HUES6 (cell line): Measurements from ENCODE around the gene MINDY3.
"Not testable (repeated sequence)": the region's sequence is repeated elsewhere in the genome, so short reads cannot be mapped to it uniquely, and the experiment has no call there.

Experiments used
- H3K27ac ChIP-seq: 2 replicates; pipeline ENCODE4 v1.7.0; 2013; ENCODE audit warnings: low read depth, mild to moderate bottlenecking, low read length, inconsistent platforms
- H3K27me3 ChIP-seq: 2 replicates; pipeline ENCODE4 v1.6.1; 2013; ENCODE audit warnings: low read length; ENCODE audit not compliant: control insufficient read depth, insufficient read depth
- H3K36me3 ChIP-seq: 2 replicates; pipeline ENCODE4 v1.6.1; 2013; ENCODE audit warnings: low read length; ENCODE audit not compliant: control insufficient read depth, insufficient read depth
- H3K4me1 ChIP-seq: 2 replicates; pipeline ENCODE4 v1.6.1; 2013; ENCODE audit warnings: low read length; ENCODE audit not compliant: control insufficient read depth, insufficient read depth
- H3K4me3 ChIP-seq: 2 replicates; pipeline ENCODE4 v1.5.1; 2013; ENCODE audit warnings: low read depth, low read length
- H3K9ac ChIP-seq: one replicate; pipeline ENCODE4 v1.6.1; 2013; ENCODE audit warnings: mild to moderate bottlenecking, low read length
- H3K9me3 ChIP-seq: 2 replicates; pipeline ENCODE4 v1.6.1; 2013; ENCODE audit warnings: low read depth, low read length; ENCODE audit not compliant: control insufficient read depth, insufficient read depth

Gene MINDY3

DNA sequence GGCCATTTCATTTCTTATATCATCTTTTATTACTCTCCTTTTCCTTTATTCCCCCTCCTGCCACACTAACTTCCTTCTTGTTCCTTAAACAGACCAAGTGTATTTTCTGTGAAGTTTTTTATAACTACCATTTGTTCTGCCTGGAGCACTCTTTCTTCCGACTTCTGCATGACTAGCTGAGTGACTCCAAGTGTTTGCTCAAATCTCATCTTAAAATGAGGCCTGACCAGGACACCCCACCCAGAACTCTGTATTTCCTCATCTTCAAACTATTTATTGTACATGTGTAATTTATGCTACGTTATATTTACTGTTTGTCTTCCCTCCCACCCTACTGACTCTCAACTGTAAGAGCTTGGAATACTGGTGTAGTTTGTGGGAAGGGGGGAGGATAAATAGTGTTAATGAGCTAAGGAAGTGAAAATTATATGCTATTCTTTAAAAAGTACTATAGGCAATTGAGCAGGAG lies 3.2 kb downstream of the MINDY3 start:
- no peak overlapping the region for H3K9ac ChIP-seq
- H3K9me3 ChIP-seq: peaks cover 9% of the 10 kb centered on the region
- no peak overlapping the region for H3K4me3 ChIP-seq
- H3K27ac ChIP-seq: no peak overlapping the region
- no peaks in the 10 kb centered on the region; the same call in 1 of the 2 replicates for H3K36me3 ChIP-seq
- H3K27me3 ChIP-seq: peaks cover 4% of the 10 kb centered on the region
- H3K4me1 ChIP-seq: peaks cover 6% of the 10 kb centered on the region; the same call in 1 of the 2 replicates

DNA sequence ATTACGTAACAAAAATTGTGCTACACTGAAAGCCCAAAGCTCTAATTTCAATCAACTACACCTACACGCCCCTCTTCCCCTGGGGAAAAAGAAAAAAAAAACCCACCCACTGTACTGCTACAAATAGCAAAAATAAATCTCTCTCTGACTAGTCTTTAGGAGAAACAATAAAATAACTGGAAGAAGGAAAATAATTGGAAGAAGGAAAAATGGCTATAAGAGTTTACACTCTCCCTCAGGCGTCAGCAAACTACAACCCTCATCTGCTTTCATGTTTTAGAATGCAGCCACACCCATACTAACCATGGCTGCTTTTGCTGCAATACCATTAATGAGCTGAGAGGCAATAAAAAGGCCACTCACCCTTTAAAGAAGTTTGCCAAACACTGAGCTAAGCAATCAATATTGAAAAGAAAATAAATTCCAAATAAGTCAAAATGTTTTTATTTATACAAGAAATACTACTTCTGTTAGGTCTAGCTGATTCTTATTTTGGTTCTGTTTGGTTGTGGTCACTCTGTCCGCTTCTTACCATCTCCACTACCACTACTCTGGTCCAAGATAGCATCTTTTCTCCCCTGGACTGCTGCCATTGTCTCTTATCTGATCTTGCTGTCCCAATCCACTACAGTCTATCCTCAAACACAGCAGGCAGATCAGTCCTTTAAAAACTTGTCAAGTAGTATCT lies 3.8 kb downstream of the MINDY3 start:
- H3K9me3 ChIP-seq: peaks cover 15% of the 10 kb centered on the region
- no peak overlapping the region for H3K4me3 ChIP-seq
- H3K4me1 ChIP-seq: peaks cover 6% of the 10 kb centered on the region; the same call in 1 of the 2 replicates
- no peak overlapping the region for H3K27ac ChIP-seq
- H3K9ac ChIP-seq: no peak overlapping the region
- H3K36me3 ChIP-seq: no peaks in the 10 kb centered on the region; the same call in 1 of the 2 replicates
- no peaks in the 10 kb centered on the region for H3K27me3 ChIP-seq

DNA sequence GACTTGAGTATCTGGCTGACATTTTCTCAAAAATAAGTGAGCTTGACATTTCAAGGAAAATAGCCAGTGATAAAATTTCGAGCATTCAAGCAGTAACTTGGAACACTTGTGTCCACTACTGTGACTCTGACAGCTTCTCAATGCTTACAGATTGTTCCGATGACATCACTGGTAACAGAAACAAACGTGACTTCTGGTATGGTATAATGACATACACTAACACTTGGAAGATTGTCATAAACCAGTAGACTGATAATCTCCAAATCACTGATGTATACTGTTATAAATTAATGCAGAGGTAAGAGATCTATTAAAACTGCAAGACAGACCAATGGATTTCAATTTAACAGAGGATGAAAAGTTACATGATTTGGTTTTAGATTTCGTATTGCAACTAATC lies 6.5 kb downstream of the MINDY3 start:
- Histone ChIP-seq H3K9me3 (peaks cover 25% of the 10 kb centered on the region), H3K36me3 (no peaks in the 10 kb centered on the region; the same call in 1 of the 2 replicates), H3K9ac (no peak overlapping the region), H3K27ac (no peak overlapping the region), H3K4me1 (peaks cover under 1% of the 10 kb centered on the region; the same call in 1 of the 2 replicates), H3K27me3 (no peaks in the 10 kb centered on the region), H3K4me3 (no peak overlapping the region)

DNA sequence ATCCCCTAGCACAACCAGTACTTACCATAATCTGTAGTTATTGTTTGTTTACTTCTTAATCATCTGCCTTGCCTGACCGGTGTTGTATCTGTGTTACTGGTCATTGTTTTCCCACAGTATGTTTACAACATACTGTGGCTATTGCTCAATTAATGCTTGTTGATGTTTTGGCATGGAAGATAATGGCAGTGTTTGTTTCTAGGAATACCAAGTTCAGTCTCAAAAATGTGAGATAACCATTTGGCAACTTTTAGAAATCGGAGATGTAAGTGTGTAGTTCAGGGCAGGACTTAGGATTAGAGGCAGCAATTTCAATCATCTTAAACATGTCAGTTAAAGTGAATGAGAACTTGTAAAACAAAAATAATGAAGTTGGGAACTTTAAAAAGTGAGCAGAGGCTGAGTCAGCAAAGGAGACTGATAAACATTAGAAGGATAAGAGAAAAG lies 8.2 kb downstream of the MINDY3 start:
- H3K27ac ChIP-seq: no peak overlapping the region
- no peak overlapping the region for H3K9ac ChIP-seq
- H3K4me3 ChIP-seq: no peak overlapping the region
- no peaks in the 10 kb centered on the region for H3K4me1 ChIP-seq
- no peaks in the 10 kb centered on the region for H3K27me3 ChIP-seq
- peaks cover 27% of the 10 kb centered on the region for H3K9me3 ChIP-seq
- H3K36me3 ChIP-seq: peaks cover 5% of the 10 kb centered on the region; the same call in 1 of the 2 replicates

DNA sequence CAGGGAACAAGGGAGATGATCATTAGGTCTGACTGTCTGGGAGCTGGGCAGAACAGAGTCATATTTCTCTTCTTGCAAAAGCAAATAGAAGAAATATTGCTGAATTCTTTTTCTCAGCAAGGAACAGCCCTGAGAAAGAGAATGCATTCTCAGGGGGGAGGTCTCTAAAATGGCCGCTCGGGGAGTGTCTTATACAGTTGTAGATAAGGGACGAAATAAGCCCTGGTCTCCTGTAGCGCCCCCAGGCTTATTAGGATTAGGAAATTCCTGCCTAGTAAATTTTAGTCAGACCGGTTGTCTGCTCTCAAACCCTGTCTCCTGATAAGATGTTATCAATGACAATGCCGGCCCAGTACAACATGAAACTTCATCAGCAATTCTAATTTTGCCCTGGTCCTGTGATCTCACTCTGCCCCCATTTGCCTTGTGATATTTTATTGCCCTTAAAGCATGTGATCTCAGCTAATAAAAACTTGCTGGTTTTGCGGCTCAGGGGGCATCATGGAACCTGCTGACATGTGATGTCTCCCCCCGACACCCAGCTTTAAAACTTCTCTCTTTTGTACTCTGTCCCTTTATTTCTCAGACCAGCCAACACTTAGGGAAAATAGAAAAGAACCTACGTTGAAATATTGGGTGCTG lies 9.8 kb downstream of the MINDY3 start:
- H3K27ac ChIP-seq, H3K27me3 ChIP-seq, H3K4me1 ChIP-seq, H3K4me3 ChIP-seq, H3K36me3 ChIP-seq, H3K9ac ChIP-seq: not testable (repeated sequence)
- peaks cover 27% of the 10 kb centered on the region for H3K9me3 ChIP-seq

DNA sequence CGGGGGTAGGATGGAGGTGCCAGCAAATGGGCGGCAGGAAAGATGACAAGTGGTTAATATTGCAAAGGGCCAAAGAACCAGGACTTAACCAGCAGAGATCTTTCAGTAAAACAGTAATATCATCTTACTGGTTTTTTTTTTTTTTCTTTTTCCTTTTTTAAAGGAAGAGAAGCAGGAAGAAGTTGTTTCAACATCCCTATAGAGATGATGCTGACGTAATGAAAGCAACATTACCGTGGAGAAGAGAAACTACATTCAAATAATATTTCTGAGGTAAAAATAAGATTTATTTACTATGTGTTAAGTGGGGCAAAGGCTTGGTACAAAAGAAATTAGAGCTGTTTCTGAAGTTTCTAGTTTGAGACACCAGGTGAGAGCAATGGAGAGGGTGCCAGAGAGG lies 11.0 kb downstream of the MINDY3 start:
- no peak overlapping the region for H3K9ac ChIP-seq
- H3K27me3 ChIP-seq: no peaks in the 10 kb centered on the region
- H3K36me3 ChIP-seq: peaks cover 5% of the 10 kb centered on the region; the same call in 1 of the 2 replicates
- H3K4me3 ChIP-seq: no peak overlapping the region
- peaks cover 27% of the 10 kb centered on the region for H3K9me3 ChIP-seq
- H3K27ac ChIP-seq: no peak overlapping the region
- no peaks in the 10 kb centered on the region for H3K4me1 ChIP-seq

DNA sequence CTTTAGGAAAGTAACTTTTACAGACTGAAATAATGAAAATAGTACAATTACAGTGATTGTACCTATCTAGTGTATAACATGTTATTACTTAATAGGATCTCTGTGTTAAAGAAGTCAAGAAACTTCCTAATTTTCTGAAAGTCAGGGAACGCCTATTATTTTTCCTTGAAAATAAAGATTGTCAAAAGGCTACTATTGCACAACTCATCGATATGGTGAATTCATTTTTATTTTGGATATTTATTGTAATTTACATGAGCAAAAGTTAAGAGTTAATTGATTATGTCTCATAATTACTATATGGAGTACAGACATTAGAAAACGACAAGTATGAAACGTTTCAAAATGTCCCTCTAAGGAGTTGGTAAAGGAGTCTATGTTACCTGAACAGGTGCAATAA lies 12.8 kb downstream of the MINDY3 start:
- H3K27me3 ChIP-seq: no peaks in the 10 kb centered on the region
- H3K4me3 ChIP-seq: no peak overlapping the region
- no peak overlapping the region for H3K27ac ChIP-seq
- no peak overlapping the region for H3K9ac ChIP-seq
- no peaks in the 10 kb centered on the region for H3K4me1 ChIP-seq
- H3K36me3 ChIP-seq: peaks cover 5% of the 10 kb centered on the region; the same call in 1 of the 2 replicates
- H3K9me3 ChIP-seq: peaks cover 27% of the 10 kb centered on the region

DNA sequence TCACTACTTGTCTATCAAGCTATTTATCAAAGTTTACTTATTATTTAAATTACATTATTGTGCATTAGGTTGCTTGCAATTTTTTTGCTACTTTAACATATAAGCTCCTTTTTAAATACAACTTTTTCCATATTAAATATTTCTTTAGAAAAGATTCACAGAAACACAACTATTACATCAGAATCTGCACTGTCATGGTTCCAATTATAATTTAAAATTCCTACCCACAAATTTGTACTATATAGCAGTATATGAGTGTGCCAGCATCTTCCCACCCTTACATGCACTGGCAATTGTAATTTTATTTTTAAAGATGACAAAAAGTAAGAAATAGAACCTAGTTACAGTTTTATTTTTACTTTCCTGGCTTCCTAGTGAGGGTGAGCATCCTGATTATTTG lies 15.8 kb downstream of the MINDY3 start:
- Histone ChIP-seq H3K27ac (no peak overlapping the region), H3K9ac (no peak overlapping the region), H3K36me3 (peaks cover 5% of the 10 kb centered on the region; the same call in 1 of the 2 replicates), H3K9me3 (peaks cover 6% of the 10 kb centered on the region; the same call in 1 of the 2 replicates), H3K27me3 (no peaks in the 10 kb centered on the region), H3K4me3 (no peak overlapping the region), H3K4me1 (no peaks in the 10 kb centered on the region)

DNA sequence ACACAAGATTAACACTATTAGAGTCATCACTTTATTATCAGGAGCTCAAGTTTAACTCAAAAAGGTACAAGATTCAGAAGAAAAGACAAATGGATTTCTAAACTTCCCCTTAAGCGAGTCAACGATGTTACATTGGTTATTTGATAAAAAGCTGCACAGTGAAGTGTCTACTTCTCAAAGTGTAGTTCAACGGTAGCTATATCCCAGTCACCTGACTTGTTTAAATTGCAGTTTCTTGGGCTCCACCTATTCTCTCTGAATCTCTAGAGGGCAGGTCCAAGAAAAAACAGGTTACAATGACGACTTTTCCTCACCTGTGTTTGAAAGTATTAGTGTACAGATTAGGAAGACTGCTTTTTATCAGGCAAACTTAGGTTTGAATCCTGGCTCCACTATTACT lies 16.6 kb downstream of the MINDY3 start:
- H3K27ac ChIP-seq: no peak overlapping the region
- H3K4me3 ChIP-seq: no peak overlapping the region
- peaks cover 5% of the 10 kb centered on the region; the same call in 1 of the 2 replicates for H3K36me3 ChIP-seq
- H3K4me1 ChIP-seq: no peaks in the 10 kb centered on the region
- no peak overlapping the region for H3K9ac ChIP-seq
- H3K9me3 ChIP-seq: peaks cover 2% of the 10 kb centered on the region; the same call in 1 of the 2 replicates
- no peaks in the 10 kb centered on the region for H3K27me3 ChIP-seq

DNA sequence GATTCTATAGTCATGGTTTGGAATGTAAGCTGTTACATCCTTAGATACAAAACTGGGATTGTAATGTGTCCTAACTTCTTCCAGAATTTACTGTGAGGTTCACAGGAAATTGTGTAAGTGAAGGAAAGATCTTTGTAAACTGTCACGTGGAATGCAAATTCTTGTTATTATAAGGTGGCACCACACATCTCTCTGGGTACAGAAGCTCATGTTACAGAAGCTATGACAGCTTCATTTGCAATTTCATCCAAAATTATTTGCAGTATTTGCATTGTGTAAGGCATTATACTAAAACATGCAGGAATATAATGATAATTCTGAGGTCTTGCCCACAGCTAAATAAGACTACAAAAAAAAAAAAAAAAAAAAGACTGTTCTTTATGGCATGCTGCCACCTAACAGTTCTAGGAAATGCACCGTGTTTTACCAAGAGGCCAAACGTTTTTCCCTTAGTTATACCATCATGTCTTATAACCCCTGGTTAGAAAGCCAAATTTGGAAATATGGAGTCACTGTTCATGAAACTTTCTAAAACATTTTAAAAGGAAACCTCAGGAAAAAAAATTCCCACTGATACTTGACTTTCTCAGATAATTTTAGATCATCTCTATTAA lies 17.6 kb downstream of the MINDY3 start:
- Histone ChIP-seq H3K9me3 (peaks cover under 1% of the 10 kb centered on the region; the same call in 1 of the 2 replicates), H3K4me3 (no peak overlapping the region), H3K27me3 (no peaks in the 10 kb centered on the region), H3K9ac (no peak overlapping the region), H3K36me3 (peaks cover 2% of the 10 kb centered on the region; the same call in 1 of the 2 replicates), H3K4me1 (no peaks in the 10 kb centered on the region), H3K27ac (no peak overlapping the region)

DNA sequence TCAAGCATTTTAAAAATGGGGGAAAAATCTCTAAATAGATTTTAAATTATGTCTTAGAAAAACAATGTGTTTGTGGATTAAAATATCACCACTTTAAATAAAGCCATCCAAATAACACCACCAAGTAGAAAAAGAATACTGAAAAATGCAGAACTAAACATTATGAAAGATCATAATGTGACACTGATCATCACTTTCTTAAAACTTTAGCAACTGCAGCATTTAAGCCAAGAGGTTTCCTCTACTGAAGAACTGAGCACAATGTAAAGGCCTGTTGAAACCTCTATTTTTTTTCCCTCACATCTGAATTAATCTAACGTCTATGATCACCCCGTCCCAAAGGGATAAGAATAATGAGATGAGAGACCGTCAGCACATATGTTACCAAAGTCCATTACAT lies 18.6 kb downstream of the MINDY3 start:
- Histone ChIP-seq H3K36me3 (no peaks in the 10 kb centered on the region), H3K4me3 (no peak overlapping the region), H3K4me1 (no peaks in the 10 kb centered on the region), H3K9ac (no peak overlapping the region), H3K27ac (no peak overlapping the region), H3K9me3 (no peaks in the 10 kb centered on the region), H3K27me3 (no peaks in the 10 kb centered on the region)
